Measurements from ENCODE around the gene FCSK.
A peak's percentile ranks its signal among the peaks of the same experiment; 100 is the strongest.

FCSK gene

DNA sequence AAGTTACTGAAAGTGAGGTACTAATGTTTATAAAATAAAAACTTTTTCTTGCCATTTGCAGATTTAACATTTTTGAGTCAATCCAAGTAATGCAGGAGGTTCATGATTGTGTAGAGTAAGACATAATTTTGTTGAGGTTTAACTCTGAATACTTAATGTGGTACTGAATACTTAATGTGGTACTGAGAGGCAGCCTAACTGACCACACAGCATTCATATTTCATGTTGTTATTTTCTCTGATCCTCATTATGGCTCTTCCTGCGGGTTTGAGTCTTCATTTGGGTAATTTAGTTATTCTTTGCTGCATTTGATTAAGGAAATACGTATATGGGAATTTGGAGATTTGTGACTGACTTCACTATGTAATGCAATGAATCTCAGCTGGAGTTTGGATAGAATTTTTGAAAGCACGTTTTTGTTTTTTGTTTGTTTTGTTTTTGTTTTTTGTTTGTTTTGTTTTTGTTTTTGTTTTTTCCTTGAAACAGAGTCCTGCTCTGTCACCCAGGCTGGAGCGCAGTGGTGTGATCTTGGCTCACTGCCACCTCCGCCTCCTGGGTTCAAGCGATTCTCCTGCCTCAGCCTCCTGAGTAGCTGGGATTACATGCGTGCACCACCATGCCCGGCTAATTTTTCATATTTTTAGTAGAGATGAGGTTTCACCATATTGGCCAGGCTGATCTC is 73.1 kb downstream of the FCSK start:
- TF ChIP-seq CTCF (IDR thresholded peaks at IDR 0.05): no peak
- Histone ChIP-seq H3K27ac (no peak overlapping the region), H2AFZ (no peak overlapping the region), H3K4me2 (ENCODE audit: low read length) (no peak overlapping the region), H3K9me3 (ENCODE audit: control insufficient read depth, low read length) (no peaks in the 10 kb centered on the region), H3K27me3 (ENCODE audit: control insufficient read depth, insufficient read depth, low read length) (no peaks in the 10 kb centered on the region), H3K4me3 (ENCODE audit: low read depth, low read length) (no peak overlapping the region), H3K36me3 (ENCODE audit: control insufficient read depth, insufficient read depth, low read length) (no peaks in the 10 kb centered on the region), H3K9ac (no peak overlapping the region), H3K79me2 (peaks cover 51% of the 10 kb centered on the region), H3K4me1 (peaks cover 7% of the 10 kb centered on the region)

DNA sequence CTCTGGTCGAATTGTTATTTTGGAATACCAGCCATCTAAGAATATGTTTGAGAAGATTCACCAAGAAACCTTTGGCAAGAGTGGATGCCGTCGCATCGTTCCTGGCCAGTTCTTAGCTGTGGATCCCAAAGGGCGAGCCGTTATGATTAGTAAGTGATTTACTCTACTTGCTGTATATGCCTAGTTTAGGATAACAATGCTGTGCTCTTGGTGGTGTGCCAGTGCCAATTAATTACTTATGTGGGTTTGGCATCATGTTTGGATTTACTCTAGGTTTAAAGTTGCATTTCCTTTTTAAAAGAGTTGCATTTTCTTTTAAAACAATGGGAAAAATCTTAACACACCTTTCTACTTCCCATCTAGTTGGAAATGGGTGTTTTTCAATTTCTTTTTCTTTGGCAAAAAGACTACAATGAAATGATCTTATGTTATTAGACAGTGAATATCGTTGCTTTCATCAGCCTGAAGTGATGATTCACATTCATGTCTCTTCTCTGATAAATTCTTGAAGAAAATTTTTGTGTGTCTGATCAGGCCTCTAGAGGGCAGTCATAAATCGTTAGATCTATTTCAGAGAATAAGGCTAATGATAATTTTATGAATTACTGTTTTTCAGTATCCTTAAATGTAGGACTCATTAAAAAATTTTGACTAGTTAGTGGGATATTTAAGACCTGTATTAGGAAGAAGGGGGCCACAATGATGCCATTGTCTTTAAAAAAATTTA is 74.8 kb downstream of the FCSK start:
- Histone ChIP-seq H3K9me3 (ENCODE audit: control insufficient read depth, low read length) (no peaks in the 10 kb centered on the region), H3K79me2 (peaks cover 44% of the 10 kb centered on the region), H3K36me3 (ENCODE audit: control insufficient read depth, insufficient read depth, low read length) (no peaks in the 10 kb centered on the region), H3K4me1 (peaks cover 7% of the 10 kb centered on the region), H3K27me3 (ENCODE audit: control insufficient read depth, insufficient read depth, low read length) (no peaks in the 10 kb centered on the region), H3K4me2 (ENCODE audit: low read length) (no peak overlapping the region), H3K9ac (no peak overlapping the region), H3K27ac (no peak overlapping the region), H2AFZ (no peak overlapping the region), H3K4me3 (ENCODE audit: low read depth, low read length) (no peak overlapping the region)
- peak; percentile 52 for TF ChIP-seq CTCF (IDR thresholded peaks at IDR 0.05)
